Uterus (tissue), 4 donors: ENCODE data around the gene CASP5. TPM values are rescaled to one million over a fixed set of nuclear protein-coding genes. Genes with fewer than 3 reads are reported as not detected.

Source experiments
- DNase-seq, 2 donors: peaks; one replicate each; pipeline ENCODE4 v3.0.0-alpha.2; 2019 to 2020
- H3K27ac ChIP-seq, 2 donors: fragments of 200-600 bp; sonication (generic); 1 replicate in 1 of 2; 2 replicates in 1 of 2; pipeline ENCODE4 v1.5.1; 2016 to 2018
- H3K27me3 ChIP-seq, 2 donors: fragments of 200-600 bp; sonication (generic); one replicate each; pipeline ENCODE4 v1.5.1; 2018 to 2019; ENCODE audit warnings: control low read depth in 1 of 2
- H3K36me3 ChIP-seq, 2 donors: fragments of 200-600 bp; sonication (generic); one replicate each; pipeline ENCODE4 v1.5.1; 2019; ENCODE audit warnings: control low read depth in 1 of 2
- H3K4me1 ChIP-seq, 2 donors: fragments of 200-600 bp; sonication (generic); one replicate each; pipeline ENCODE4 v1.5.1; 2018 to 2019; ENCODE audit warnings: control low read depth in 1 of 2
- H3K4me3 ChIP-seq, 2 donors: fragments of 200-600 bp; sonication (generic); 1 replicate in 1 of 2; 2 replicates in 1 of 2; pipeline ENCODE4 v1.5.1; 2018 to 2019; ENCODE audit warnings: mild to moderate bottlenecking in 1 of 2
- H3K9me3 ChIP-seq, 2 donors: fragments of 200-600 bp; sonication (generic); one replicate each; pipeline ENCODE4 v1.5.1; 2019; ENCODE audit warnings: control low read depth in 1 of 2
- POLR2A ChIP-seq, 2 donors: fragments of 450-650 bp; IDR thresholded peaks; one replicate each; pipeline ENCODE4 v1.6.1; 2016; ENCODE audit warnings: antibody characterized with exemption in 2 of 2, mild to moderate bottlenecking in 1 of 2, moderate library complexity in 1 of 2
- intact Hi-C: fragments of 100-400 bp; cut with DNase I; formaldehyde crosslinking; loops from one replicate; pipeline ENCODE4 v1.15.1; 2023; ENCODE audit warnings: low total_unique reads
- total RNA-seq, 4 donors: library from RNA; depleted of rRNA in 3 of 4; stranded (reverse); fragments of >200 nt in 3 of 4; gene quantifications; one replicate each; pipeline versions ENCODE4 v1.1.0 to v1.2.4, GENCODE V29; 2014 to 2023
- TF ChIP-seq, protein P1 (sequence below), 4 experiments: fragments of 200-600 bp in 2 of 4; fragments of 450-650 bp in 2 of 4; sonication (generic) in 2 of 4; IDR thresholded peaks; one replicate each; pipeline ENCODE4 v1.5.1; 2016 to 2019; ENCODE audit warnings: antibody characterized with exemption in 4 of 4, mild to moderate bottlenecking in 2 of 4, moderate library complexity in 1 of 4
- donor health status: DM: yes; HTN: yes; CAD: no.

CASP5 gene
- total RNA-seq, 4 donors from 2014 or later: not detected

DNA sequence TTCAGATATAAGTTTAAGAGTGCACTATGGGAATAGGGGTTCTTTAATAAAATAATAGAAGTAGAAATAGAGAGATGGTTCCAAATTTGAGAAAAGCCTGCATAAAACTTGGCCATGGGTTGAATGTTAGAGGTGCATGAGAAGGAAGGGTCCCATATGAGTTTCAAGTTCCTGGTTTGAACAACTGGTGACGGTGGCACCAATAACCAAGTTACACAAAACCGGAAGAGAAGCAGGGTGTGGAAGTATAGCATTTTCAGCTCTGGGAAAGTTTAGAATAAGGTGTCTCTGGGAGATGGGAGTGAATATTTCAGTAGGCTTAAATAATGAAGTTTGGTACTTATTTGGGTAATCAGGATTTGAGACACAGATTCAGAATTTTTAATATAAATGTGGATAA, 9.5 kb upstream of the CASP5 start:
- H3K27ac ChIP-seq: no peak overlapping the region
- TF ChIP-seq, protein P1, sequence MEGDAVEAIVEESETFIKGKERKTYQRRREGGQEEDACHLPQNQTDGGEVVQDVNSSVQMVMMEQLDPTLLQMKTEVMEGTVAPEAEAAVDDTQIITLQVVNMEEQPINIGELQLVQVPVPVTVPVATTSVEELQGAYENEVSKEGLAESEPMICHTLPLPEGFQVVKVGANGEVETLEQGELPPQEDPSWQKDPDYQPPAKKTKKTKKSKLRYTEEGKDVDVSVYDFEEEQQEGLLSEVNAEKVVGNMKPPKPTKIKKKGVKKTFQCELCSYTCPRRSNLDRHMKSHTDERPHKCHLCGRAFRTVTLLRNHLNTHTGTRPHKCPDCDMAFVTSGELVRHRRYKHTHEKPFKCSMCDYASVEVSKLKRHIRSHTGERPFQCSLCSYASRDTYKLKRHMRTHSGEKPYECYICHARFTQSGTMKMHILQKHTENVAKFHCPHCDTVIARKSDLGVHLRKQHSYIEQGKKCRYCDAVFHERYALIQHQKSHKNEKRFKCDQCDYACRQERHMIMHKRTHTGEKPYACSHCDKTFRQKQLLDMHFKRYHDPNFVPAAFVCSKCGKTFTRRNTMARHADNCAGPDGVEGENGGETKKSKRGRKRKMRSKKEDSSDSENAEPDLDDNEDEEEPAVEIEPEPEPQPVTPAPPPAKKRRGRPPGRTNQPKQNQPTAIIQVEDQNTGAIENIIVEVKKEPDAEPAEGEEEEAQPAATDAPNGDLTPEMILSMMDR (IDR thresholded peaks at IDR 0.05): no peak
- no peak for TF ChIP-seq POLR2A (IDR thresholded peaks at IDR 0.05)
- no peaks in the 10 kb centered on the region for H3K27me3 ChIP-seq
- DNase-seq: no peak
- no peaks in the 10 kb centered on the region for H3K9me3 ChIP-seq
- no peak overlapping the region for H3K4me3 ChIP-seq
- no peaks in the 10 kb centered on the region for H3K4me1 ChIP-seq
- no peaks in the 10 kb centered on the region for H3K36me3 ChIP-seq
- intact Hi-C loops: no loop called here

DNA sequence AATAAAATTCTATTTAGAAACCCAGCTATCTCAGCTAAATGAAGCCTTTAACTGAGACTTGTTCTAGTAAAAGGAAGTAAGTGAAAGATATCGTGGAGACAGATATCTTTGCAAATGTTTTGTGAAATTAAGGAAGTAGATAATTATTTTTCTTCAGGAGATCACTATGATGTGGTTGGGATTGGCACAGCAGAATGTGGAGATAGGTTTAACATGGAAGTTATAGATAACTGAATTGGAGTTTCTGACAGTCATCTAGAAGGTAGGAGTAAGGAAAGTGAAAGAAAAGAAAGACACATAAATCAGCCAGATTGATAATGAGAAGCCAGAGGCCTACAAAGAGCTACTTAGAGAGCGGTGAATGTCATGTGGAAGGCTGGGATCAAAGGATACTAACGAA, 4.7 kb upstream of the CASP5 start:
- TF ChIP-seq, protein P1 (IDR thresholded peaks at IDR 0.05): no peak
- TF ChIP-seq POLR2A (IDR thresholded peaks at IDR 0.05): no peak
- Histone ChIP-seq H3K4me3 (no peak overlapping the region), H3K9me3 (no peaks in the 10 kb centered on the region), H3K4me1 (no peaks in the 10 kb centered on the region), H3K27me3 (no peaks in the 10 kb centered on the region), H3K27ac (no peak overlapping the region), H3K36me3 (no peaks in the 10 kb centered on the region)
- intact Hi-C loops: no loop called here
- DNase-seq: no peak

DNA sequence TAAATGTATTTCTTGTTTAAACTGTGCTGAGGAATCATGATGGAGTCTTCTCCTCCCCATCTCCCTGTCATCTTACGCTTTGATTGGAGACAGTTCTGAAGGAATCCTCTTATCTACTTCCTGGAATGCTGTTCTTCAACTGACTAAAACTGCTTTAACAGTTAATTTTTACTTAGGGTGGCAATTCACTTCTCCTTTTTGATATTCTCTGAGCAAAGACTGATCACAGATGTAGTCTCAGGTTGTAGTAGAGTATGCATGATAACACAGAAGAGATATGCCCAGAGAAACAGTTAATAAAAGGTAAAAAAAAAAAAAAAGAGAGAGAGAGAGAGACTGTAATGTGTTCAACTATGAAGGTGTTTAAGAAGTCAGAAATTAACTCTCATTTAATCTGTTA, 1.4 kb upstream of the CASP5 start:
- no peaks in the 10 kb centered on the region for H3K27me3 ChIP-seq
- intact Hi-C loops: no loop called here
- no peaks in the 10 kb centered on the region for H3K36me3 ChIP-seq
- no peak for TF ChIP-seq POLR2A (IDR thresholded peaks at IDR 0.05)
- TF ChIP-seq, protein P1 (IDR thresholded peaks at IDR 0.05): no peak
- H3K9me3 ChIP-seq: no peaks in the 10 kb centered on the region
- H3K27ac ChIP-seq: no peak overlapping the region
- no peak overlapping the region for H3K4me3 ChIP-seq
- no peak for DNase-seq
- H3K4me1 ChIP-seq: no peaks in the 10 kb centered on the region

DNA sequence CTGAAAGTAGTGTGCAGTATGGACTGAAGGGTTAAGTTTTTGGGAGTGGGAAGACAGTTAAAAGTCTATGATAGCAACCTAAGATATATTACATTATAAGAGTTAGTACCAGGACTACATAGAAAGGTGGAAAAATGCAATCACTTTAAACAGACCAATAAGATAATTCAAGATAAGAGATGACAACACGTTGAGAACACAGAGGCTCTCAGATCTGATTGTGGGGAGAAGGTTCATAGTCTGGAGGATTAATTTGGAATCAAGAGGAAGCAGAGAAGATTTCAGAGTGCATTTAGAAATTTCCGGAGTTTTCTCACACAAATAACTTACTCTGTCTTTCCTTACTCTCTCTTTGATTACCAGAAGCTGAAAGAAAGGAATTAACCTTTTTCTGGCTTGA, 441 bp downstream of the CASP5 start:
- Histone ChIP-seq H3K4me1 (no peaks in the 10 kb centered on the region), H3K27ac (no peak overlapping the region), H3K36me3 (no peaks in the 10 kb centered on the region), H3K4me3 (no peak overlapping the region), H3K27me3 (no peaks in the 10 kb centered on the region), H3K9me3 (no peaks in the 10 kb centered on the region)
- DNase-seq: no peak
- intact Hi-C loops: no loop called here
- no peak for TF ChIP-seq POLR2A (IDR thresholded peaks at IDR 0.05)
- TF ChIP-seq, protein P1 (IDR thresholded peaks at IDR 0.05): no peak

DNA sequence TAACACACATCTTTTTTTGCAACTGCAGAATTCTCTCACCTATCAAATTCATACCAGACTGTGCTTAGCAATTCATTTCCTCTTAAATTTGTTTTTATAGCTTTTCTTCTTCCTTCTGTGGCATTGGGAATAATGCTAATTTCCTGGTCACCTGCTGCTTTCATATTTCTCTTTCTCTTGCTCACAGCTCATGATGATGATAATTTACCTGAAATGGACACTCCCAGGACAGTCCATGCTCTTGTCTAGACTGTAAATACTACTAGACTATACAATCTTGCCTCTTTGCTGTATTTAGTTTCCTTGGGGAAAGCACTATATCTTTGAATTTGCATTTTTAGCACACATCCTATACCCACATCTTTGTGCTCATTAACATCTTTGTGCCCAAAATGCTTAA, 15.5 kb downstream of the CASP5 start:
- TF ChIP-seq, protein P1 (IDR thresholded peaks at IDR 0.05): no peak
- TF ChIP-seq POLR2A (IDR thresholded peaks at IDR 0.05): no peak
- no peak overlapping the region for H3K27ac ChIP-seq

More for the DNA sequence above, 15.5 kb downstream of the CASP5 start:
- no peak for DNase-seq
- H3K4me1 ChIP-seq: no peaks in the 10 kb centered on the region
- no peak overlapping the region for H3K4me3 ChIP-seq
- H3K36me3 ChIP-seq: no peaks in the 10 kb centered on the region
- intact Hi-C loops: no loop called here
- H3K9me3 ChIP-seq: no peaks in the 10 kb centered on the region
- no peaks in the 10 kb centered on the region for H3K27me3 ChIP-seq
